Stomach (tissue), 9 donors: Measurements from ENCODE around the gene FRMPD2. TPM values are rescaled to one million over a fixed set of nuclear protein-coding genes. Genes with fewer than 3 reads are reported as not detected.

ENCODE experiments used
- DNase-seq, 2 donors: peaks; one replicate each; pipeline versions ENCODE4 v3.0.0 to v3.0.0-alpha.2; 2013 to 2019
- H3K27ac ChIP-seq, 5 donors: fragments of 200-600 bp in 4 of 5; sonication (generic) in 4 of 5; one replicate each; pipeline ENCODE4 v1.5.1; 2013 to 2019; ENCODE audit warnings: mild to moderate bottlenecking in 1 of 5, moderate library complexity in 1 of 5
- H3K27me3 ChIP-seq, 3 donors: fragments of 200-600 bp; sonication (generic); one replicate each; pipeline ENCODE4 v1.5.1; 2017 to 2019; ENCODE audit warnings: mixed run types in 1 of 3
- H3K36me3 ChIP-seq, 4 donors: fragments of 200-600 bp; sonication (generic); 1 replicate in 3 of 4; 2 replicates in 1 of 4; pipeline ENCODE4 v1.5.1; 2016 to 2019
- H3K4me1 ChIP-seq, 4 donors: fragments of 200-600 bp; sonication (generic); one replicate each; pipeline ENCODE4 v1.5.1; 2016 to 2019
- H3K4me3 ChIP-seq, 4 donors: fragments of 200-600 bp; sonication (generic) in 3 of 4; one replicate each; pipeline ENCODE4 v1.5.1; 2016 to 2019; ENCODE audit warnings: mild to moderate bottlenecking in 1 of 4
- H3K9me3 ChIP-seq, 4 donors: fragments of 200-600 bp; sonication (generic); one replicate each; pipeline ENCODE4 v1.5.1; 2016 to 2019
- CTCF ChIP-seq, 7 experiments: fragments of 450-650 bp in 4 of 7; fragments of 200-600 bp in 3 of 7; sonication (generic) in 3 of 7; IDR thresholded peaks; one replicate each; pipeline ENCODE4 v1.5.1; 2016 to 2019; ENCODE audit warnings: antibody characterized with exemption in 7 of 7, control low read depth in 2 of 7, mild to moderate bottlenecking in 1 of 7
- EP300 ChIP-seq: sonication (generic); formaldehyde crosslinking; IDR thresholded peaks from one replicate; pipeline ENCODE4 v1.6.1; 2017; ENCODE audit warnings: antibody characterized with exemption
- POLR2A ChIP-seq, 4 donors: fragments of 450-650 bp; IDR thresholded peaks; one replicate each; pipeline ENCODE4 v1.6.1; 2016; ENCODE audit warnings: antibody characterized with exemption in 4 of 4, control low read depth in 2 of 4, mild to moderate bottlenecking in 1 of 4, moderate library complexity in 1 of 4
- POLR2AphosphoS5 ChIP-seq, 3 donors: sonication (generic); formaldehyde crosslinking; IDR thresholded peaks; one replicate each; pipeline ENCODE4 v1.6.1; 2016; ENCODE audit warnings: antibody characterized with exemption in 3 of 3
- WGBS, 5 donors: extraction: QIAGEN DNeasy Blood & Tissue Kit in 3 of 5; methylation state at CpG; one replicate each; pipeline versions ENCODE4 v1.1.5 to v1.1.7; 2013 to 2018; 5-methylcytosine and 5-hydroxymethylcytosine counted together
- intact Hi-C: fragments of 100-400 bp; cut with DNase I; formaldehyde crosslinking; loops from one replicate; pipeline ENCODE4 v1.15.1; 2023; ENCODE audit warnings: low total_unique reads
- polyA plus RNA-seq, 3 donors: library from polyadenylated mRNA; stranded (reverse); fragments of 200-250 nt; gene quantifications; one replicate each; pipeline ENCODE4 v1.2.3, GENCODE V29; 2013
- total RNA-seq, 5 donors: library from RNA; depleted of rRNA; stranded (reverse); fragments of >200 nt; gene quantifications; one replicate each; pipeline versions ENCODE4 v1.1.0 to v1.2.3, GENCODE V29; 2014 to 2016
- donor health status: healthy with polysubstance abuse.
- donor health status: Bipolar disorder and iron deficiency.
- donor health status: healthy.

The FRMPD2 gene
- total and polyA plus RNA-seq, 8 donors, result under 0.01 to 0.15 (median 0.03) TPM; not detected in 4

- no peak for DNase-seq
- 70 to 84% (median 82%) methylated on average over 3 to 6 of the region's 6 CpGs for WGBS, 5 donors
- Histone ChIP-seq H3K4me3 (no peak overlapping the region), H3K27me3 (no peaks in the 10 kb centered on the region), H3K36me3 (no peaks in the 10 kb centered on the region), H3K9me3 (no peaks in the 10 kb centered on the region), H3K27ac (no peak overlapping the region), H3K4me1 (peaks cover 3 to 12% (median 8%) of the 10 kb centered on the region in 4 donors)
- intact Hi-C loops, result no loop called here
- TF ChIP-seq POLR2AphosphoS5 (IDR thresholded peaks at IDR 0.05), result no peak
- TF ChIP-seq EP300, result no peak
- no peak for TF ChIP-seq POLR2A (IDR thresholded peaks at IDR 0.05)
- no peak for TF ChIP-seq CTCF (IDR thresholded peaks at IDR 0.05)
Measured at GRCh38 chr10:48249004-48249762, 25.3 kb downstream of the FRMPD2 start.

DNA sequence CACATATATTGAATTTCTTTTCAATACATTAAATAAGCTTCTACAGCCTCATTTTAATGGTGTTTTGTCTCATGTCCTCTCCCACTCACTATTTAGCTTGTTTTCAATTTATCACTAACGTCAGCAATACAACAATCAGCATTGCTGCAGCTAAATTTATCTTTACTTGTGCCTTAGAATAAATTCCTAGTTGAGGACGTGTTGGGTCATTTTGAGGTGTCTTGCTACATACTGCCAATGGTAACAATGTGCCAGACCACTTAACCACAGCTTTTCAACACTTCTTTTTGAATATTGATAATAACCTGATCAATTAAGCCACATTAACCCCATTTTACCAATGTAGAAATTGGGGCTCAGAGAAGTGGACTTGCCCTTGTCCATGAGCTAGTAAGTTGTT is 26.0 kb downstream of the FRMPD2 start:
- no peaks in the 10 kb centered on the region for H3K27me3 ChIP-seq
- 51 to 65% (median 54%) methylated on average over 2 of the region's 2 CpGs for WGBS, 5 donors
- H3K4me1 ChIP-seq, result peaks cover 3 to 12% (median 8%) of the 10 kb centered on the region in 4 donors
- H3K27ac ChIP-seq, result no peak overlapping the region
- no peak overlapping the region for H3K4me3 ChIP-seq
- no peak for DNase-seq
- no peaks in the 10 kb centered on the region for H3K9me3 ChIP-seq
- TF ChIP-seq POLR2A (IDR thresholded peaks at IDR 0.05) (no peak), CTCF (IDR thresholded peaks at IDR 0.05) (no peak), EP300 (no peak), POLR2AphosphoS5 (IDR thresholded peaks at IDR 0.05) (no peak)
- intact Hi-C loops, result no loop called here
- no peaks in the 10 kb centered on the region for H3K36me3 ChIP-seq

- intact Hi-C loops, result no loop called here
- Histone ChIP-seq H3K4me3 (no peak overlapping the region), H3K9me3 (no peaks in the 10 kb centered on the region), H3K27me3 (no peaks in the 10 kb centered on the region), H3K27ac (no peak overlapping the region), H3K4me1 (peaks cover 3 to 12% (median 8%) of the 10 kb centered on the region in 4 donors), H3K36me3 (no peaks in the 10 kb centered on the region)
- DNase-seq, result no peak
- WGBS, 5 donors, result 65 to 81% (median 73%) methylated on average over 2 of the region's 2 CpGs
- TF ChIP-seq EP300 (no peak), CTCF (IDR thresholded peaks at IDR 0.05) (no peak), POLR2AphosphoS5 (IDR thresholded peaks at IDR 0.05) (no peak), POLR2A (IDR thresholded peaks at IDR 0.05) (no peak)
Measured at GRCh38 chr10:48247680-48248079, 26.8 kb downstream of the FRMPD2 start.

DNA sequence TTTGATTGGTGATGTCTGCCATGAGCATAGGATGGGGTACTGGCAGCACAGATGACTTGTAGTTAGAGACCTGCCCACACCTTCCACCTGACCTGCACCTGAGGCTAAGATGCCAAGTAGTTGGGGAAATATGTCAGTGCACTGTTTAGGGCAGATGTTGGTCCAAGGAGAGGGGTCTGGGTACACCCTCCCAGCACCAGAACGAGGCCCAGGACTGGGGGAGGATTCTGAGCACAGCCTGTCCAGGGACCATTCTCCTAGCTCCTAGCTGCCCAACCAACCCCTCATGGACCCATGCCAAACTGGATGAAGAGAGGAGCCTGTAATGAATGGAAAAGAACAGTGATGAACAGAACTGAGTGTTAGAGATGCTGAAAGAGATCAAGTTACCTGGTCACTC is 28.0 kb downstream of the FRMPD2 start:
- no peaks in the 10 kb centered on the region for H3K27me3 ChIP-seq
- TF ChIP-seq POLR2AphosphoS5 (IDR thresholded peaks at IDR 0.05) (no peak), EP300 (no peak), POLR2A (IDR thresholded peaks at IDR 0.05) (no peak), CTCF (IDR thresholded peaks at IDR 0.05) (no peak)
- WGBS, 5 donors, result 50 to 79% (median 60%) methylated on average over 1 of the region's 1 CpG

More for the DNA sequence above, 28.0 kb downstream of the FRMPD2 start:
- Histone ChIP-seq H3K9me3 (no peaks in the 10 kb centered on the region), H3K4me1 (peaks cover 2 to 6% (median 5%) of the 10 kb centered on the region in 4 donors), H3K27ac (no peak overlapping the region), H3K4me3 (no peak overlapping the region), H3K36me3 (no peaks in the 10 kb centered on the region)
- DNase-seq, result no peak
- intact Hi-C loops, result no loop called here
